ENCODE data around the gene NPHS2. TPM values are rescaled to one million over a fixed set of nuclear protein-coding genes. Genes with fewer than 3 reads are reported as not detected.

Gene NPHS2
- total RNA-seq, 1 donor from 2014 or later = not detected

DNA sequence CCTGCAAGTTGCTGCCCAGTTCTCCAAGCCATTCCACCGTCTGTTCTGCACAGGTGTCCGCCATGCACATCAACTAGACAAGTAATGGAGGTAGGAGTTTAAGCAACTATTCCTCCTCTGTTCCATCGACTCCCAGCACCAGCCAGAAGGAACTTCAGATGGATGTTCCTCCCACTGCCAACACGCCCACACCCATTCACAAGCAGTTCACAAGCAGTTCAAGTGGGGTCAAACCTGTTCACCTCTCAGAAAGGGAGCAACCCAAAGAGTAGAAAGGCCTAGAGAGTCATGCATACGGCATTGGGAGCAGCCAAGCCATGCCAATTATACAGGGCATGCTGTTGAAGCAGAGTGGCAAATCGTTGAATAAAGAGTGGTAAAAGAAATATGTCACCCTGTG, 11.6 kb upstream of the NPHS2 start:
- DNase-seq (ENCODE audit: low read depth) (no peak), FAIRE-seq (peak; percentile 43)
- Histone ChIP-seq H3K4me3 (ENCODE audit: low read depth, low read length) (no peak overlapping the region), H3K36me3 (ENCODE audit: control insufficient read depth, insufficient read depth, low read length) (no peaks in the 10 kb centered on the region), H3K27me3 (ENCODE audit: control insufficient read depth, insufficient read depth, low read length) (no peaks in the 10 kb centered on the region)
- TF ChIP-seq, protein P1, sequence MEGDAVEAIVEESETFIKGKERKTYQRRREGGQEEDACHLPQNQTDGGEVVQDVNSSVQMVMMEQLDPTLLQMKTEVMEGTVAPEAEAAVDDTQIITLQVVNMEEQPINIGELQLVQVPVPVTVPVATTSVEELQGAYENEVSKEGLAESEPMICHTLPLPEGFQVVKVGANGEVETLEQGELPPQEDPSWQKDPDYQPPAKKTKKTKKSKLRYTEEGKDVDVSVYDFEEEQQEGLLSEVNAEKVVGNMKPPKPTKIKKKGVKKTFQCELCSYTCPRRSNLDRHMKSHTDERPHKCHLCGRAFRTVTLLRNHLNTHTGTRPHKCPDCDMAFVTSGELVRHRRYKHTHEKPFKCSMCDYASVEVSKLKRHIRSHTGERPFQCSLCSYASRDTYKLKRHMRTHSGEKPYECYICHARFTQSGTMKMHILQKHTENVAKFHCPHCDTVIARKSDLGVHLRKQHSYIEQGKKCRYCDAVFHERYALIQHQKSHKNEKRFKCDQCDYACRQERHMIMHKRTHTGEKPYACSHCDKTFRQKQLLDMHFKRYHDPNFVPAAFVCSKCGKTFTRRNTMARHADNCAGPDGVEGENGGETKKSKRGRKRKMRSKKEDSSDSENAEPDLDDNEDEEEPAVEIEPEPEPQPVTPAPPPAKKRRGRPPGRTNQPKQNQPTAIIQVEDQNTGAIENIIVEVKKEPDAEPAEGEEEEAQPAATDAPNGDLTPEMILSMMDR (IDR thresholded peaks at IDR 0.05; ENCODE audit: insufficient read depth, low read length, severe bottlenecking) = no peak

DNA sequence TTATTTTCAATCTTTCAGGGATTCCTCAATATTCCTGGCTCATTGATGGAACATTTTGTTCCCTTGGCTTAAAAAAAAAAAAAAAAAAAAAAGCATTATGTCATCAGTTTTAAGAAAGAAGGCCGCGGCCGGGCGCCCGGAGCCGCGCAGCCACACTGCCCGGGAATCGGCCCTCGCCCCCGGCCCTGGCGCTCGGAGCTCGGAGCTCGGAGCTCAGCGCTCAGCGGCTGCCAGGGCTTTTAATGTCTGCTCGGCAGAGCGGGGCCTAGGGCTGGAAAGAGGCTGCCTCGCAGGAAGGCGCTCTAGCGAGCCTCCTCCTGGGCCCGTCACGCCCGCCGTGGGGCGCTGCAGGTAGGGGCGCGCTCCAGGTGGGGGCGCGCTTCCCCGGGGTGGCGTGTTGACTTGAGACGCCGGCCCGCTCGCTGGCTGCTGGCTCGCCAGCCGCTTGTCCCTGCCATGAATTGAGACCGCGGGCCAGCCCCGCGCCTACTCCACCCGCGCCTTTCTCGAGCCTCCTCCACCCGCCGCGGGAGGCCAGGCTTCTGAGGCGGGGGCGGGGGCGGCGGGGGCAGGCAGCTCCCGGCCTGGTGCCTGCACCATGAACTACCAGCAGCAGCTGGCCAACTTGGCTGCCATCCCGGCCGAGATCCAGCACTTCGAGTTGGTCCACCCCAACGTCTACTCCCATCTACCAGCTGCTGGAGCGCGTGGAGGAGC, 10.5 kb upstream of the NPHS2 start:
- TF ChIP-seq, protein P1 (IDR thresholded peaks at IDR 0.05; ENCODE audit: insufficient read depth, low read length, severe bottlenecking) = peak; percentile 61
- DNase-seq (ENCODE audit: low read depth) (peak; percentile 1), FAIRE-seq (no peak)
- Histone ChIP-seq H3K27me3 (ENCODE audit: control insufficient read depth, insufficient read depth, low read length) (no peaks in the 10 kb centered on the region), H3K4me3 (ENCODE audit: low read depth, low read length) (peak overlapping the region; percentile 20), H3K36me3 (ENCODE audit: control insufficient read depth, insufficient read depth, low read length) (no peaks in the 10 kb centered on the region)

DNA sequence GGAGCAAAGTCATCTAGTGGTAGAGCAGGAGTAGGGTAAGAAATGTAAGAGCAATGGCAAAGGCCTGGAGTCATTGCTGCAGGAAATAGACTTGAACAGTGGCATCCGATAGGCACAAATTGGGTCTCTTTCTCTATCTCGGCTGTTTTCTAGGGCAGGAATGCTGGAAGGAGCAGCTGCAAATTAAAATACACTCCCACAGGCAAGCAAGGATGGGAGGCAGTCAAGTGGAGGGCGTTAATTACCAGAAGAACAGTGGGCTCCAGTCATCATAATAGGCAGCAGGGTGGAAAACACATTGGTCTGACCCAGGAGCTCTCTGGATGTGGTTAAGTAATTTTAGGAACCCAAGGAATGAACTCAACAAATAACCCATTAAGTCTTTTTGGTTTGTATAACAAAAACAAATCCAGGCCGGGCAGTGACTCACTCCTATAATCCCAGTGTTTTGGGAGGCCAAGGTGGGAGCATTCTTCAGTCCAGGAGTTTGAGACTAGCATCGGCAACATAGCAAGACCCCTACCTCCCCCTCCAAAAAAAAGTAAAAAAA, 8.1 kb upstream of the NPHS2 start:
- Histone ChIP-seq H3K36me3 (ENCODE audit: control insufficient read depth, insufficient read depth, low read length) (no peaks in the 10 kb centered on the region), H3K27me3 (ENCODE audit: control insufficient read depth, insufficient read depth, low read length) (no peaks in the 10 kb centered on the region), H3K4me3 (ENCODE audit: low read depth, low read length) (no peak overlapping the region)
- no peak for DNase-seq (ENCODE audit: low read depth)
- TF ChIP-seq, protein P1 (IDR thresholded peaks at IDR 0.05; ENCODE audit: insufficient read depth, low read length, severe bottlenecking) = no peak
- no peak for FAIRE-seq

DNA sequence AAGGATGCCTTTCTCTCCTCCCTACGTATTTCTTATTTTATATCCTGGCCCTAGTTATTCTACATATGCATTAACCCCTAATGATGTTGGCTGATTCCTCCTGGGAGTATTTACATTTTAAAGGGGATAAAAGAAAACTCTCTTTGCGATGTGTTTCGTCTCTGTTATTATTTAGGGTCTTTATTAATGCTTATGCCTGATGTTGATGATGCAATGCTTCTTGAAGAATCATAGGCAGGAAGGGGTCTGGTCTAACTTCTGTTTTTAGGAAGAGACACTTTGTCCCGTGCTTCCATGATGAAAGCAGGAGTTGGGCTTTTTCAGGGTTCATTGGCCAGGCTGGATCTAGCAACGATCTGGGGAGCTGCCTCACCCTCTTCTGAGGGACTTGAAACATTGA, 761 bp upstream of the NPHS2 start:
- Histone ChIP-seq H3K36me3 (ENCODE audit: control insufficient read depth, insufficient read depth, low read length) (no peaks in the 10 kb centered on the region), H3K4me3 (ENCODE audit: low read depth, low read length) (no peak overlapping the region), H3K27me3 (ENCODE audit: control insufficient read depth, insufficient read depth, low read length) (peaks cover 7% of the 10 kb centered on the region)
- no peak for DNase-seq (ENCODE audit: low read depth)
- no peak for FAIRE-seq
- TF ChIP-seq, protein P1 (IDR thresholded peaks at IDR 0.05; ENCODE audit: insufficient read depth, low read length, severe bottlenecking) = no peak

DNA sequence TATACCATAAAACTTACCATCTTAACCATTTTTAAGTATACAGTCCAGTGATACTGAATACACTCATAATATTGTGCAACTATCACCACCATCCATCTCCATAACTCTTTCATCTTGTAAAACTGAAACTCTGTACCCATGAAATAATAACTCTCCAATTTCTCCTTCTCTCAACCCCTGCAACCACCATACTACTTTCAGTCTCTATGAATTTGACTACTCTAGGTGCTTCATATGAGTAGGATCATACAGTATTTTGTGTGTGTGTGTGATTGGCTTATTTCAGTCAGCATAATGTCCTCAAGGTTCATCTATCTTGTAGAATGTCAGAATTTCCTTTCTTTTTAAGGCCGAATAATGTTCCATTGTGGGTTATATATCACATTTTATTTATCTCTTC, 17.7 kb downstream of the NPHS2 start:
- Histone ChIP-seq H3K36me3 (ENCODE audit: control insufficient read depth, insufficient read depth, low read length) (no peaks in the 10 kb centered on the region), H3K27me3 (ENCODE audit: control insufficient read depth, insufficient read depth, low read length) (no peaks in the 10 kb centered on the region), H3K4me3 (ENCODE audit: low read depth, low read length) (no peak overlapping the region)
- no peak for DNase-seq (ENCODE audit: low read depth)
- no peak for FAIRE-seq
- TF ChIP-seq, protein P1 (IDR thresholded peaks at IDR 0.05; ENCODE audit: insufficient read depth, low read length, severe bottlenecking) = no peak
